ENCODE measurements around the gene ECI2.

ECI2 gene

DNA sequence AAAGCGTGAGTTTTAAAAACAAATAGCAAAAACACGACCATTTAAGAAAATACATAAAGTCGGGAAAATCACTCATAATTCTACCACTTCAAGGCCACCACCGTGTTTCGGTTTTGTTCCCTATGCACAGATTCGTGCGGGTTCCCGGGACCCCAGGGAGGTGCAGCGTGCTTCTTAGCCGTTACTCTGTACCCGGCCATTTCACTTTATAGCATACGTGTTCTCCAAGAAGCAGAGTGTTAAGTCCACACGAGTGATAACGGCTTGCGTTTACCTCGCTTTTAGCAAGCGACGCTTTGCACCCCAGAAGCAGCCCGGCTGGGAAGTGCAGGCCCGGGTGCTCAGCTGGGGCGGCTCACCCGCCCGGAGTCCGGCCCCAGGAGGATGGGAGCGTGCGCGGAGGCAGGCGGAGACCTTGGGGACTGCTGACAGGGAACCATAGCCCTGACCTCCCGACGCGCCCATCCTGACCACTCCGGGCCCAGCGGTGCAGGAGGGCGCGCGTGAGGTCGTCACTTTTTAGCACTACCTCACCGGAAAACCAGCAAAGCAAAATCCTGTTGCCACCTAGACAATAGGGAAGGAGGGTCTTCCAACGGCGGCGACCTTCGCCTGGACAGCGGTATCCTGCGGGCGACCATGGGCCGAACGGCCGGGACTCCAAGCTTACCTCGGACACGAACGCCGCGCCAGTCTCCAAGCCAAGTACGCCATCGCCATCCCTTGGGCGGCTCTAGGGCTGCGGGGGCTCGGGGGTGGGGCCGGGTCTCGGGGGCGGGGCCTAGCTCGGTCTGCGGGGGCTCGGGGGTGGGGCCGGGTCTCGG is at the start of gene ECI2:
ECI2 (minus strand) TSS at position 735 of the 824 bp plus-strand sequence; CDS start at position 720, 15 bp downstream.
- peak; percentile 54 for DNase-seq (ENCODE audit: low read depth)

- DNase-seq (ENCODE audit: low read depth): peak; percentile 50
Measured at GRCh38 chr6:4180652-4181255, 45.4 kb upstream of the ECI2 start.

GRCh38 chr6:4179960-4180651 is 44.7 kb upstream of the ECI2 start:
- no peak for DNase-seq (ENCODE audit: low read depth)

DNA sequence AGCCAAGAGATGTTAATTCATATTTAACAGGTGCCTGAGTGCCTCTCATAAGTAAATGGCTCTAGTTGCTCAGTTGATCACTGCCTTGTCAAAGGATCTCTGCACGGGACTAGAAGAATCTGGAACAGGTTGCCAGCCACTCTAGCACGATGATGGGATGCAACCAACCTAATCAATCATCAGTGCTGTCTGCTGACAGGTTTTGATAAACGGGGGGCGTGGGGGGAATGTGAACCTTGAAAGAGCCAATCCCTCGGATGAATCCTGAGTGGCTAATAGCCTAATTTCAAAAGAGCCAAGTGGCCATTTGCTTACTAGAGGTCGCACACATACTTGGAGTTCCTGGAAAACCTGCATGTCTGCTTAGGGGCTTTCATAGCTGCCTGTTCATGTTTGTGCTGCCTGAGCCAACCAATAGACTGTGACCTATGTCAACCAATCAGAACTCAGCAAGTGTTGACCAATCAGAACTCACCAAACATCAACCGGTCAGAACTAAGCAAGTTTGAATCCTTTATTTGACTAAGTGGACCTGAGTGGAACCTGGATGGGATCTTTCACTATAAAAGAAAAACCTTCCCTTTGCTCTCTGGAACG is 43.5 kb upstream of the ECI2 start:
- no peak for DNase-seq (ENCODE audit: low read depth)

DNA sequence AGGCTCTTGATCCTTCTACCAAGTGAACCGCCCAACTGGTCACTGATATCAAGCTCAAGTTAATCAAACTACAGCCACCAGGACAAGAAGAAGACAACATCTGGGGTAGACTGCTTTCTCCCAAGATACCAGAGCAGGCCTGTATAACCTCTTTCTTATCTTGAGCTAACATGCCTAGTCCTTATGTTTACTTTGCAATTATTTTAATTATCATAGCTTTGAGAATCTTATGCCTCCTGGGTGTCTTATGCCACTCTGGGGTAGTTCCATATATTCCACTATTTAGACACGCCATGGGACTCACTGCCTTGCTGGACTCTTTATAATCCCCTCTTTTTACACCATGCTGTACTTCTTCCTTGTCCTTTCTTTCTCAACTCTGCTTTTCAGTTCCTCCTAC is 41.5 kb upstream of the ECI2 start:
- DNase-seq (ENCODE audit: low read depth): no peak

- DNase-seq (ENCODE audit: low read depth): peak; percentile 69
Measured at GRCh38 chr6:4174042-4174441, 38.7 kb upstream of the ECI2 start.

DNA sequence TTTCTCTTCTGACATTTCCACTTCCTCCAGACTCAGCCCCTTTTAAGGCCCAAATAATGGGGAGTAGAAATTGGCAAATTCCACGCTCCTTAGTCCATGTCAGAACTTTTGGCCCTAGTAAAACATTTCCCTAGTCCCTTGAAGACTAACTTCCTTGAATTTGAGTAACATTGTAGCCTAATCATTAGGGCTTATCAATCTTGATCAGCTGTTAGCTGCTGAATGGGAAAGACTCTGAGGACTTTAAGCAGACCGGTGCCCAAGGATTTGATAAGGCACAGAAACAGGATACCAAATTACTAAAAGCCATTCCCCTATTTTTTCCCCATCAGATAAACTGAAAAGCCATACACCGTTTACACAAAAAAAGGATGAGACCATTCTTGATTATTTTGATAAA is 37.0 kb upstream of the ECI2 start:
- no peak for DNase-seq (ENCODE audit: low read depth)

DNA sequence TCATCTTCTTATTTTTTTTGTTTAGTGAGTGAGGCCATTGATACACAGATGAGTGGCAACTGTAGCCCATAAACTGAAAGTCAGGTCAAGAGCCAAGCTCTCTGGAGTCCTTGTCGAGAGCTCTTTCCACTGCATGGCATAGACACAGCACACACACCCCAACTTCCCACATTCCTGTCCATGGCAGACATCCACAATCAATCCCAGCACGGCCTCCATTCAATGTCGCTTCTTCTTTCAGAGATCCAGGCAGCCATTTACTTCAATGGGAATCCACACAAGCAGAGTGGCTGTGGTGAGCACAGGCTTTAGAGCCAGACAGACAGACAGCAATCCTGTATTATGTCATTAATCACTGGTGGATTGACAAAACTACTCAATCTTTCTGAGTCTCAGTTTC is 34.9 kb upstream of the ECI2 start:
- no peak for DNase-seq (ENCODE audit: low read depth)

DNA sequence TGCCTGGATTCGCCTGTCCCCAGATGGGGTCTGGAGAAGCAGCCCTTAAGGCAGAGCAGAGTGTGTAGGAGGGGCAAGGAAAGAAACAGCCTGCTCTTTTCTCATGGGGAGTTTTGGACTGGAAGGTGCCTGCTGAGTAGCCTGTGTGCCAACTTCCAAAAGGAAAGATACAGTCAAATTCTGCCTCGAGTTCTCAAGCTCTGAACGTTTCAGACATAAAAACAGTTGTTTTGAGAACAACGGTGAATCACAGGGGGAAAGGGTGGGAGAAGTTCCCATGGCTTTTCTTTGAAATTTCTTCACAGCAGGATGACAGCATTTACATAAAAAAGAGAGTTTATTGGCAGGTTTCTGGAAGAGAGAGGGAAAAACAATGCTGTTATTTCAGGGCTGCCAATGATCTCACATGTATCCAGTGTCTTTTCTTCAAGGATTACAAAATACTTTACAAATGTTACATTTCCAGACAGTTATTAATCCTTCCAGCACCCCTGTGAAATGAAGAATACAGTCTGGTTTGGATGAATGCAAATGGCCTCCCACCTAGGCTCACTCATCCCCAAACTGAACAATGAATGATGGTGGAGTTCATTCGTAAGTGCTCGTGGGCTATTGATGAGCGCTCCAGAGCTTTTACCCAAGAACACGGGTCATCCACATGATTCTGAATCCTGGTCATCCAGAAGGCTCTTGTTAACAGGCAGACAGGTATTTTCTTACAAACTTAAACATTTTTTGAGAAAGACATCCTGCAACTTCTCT is 33.8 kb upstream of the ECI2 start:
- DNase-seq (ENCODE audit: low read depth): peak; percentile 70

DNA sequence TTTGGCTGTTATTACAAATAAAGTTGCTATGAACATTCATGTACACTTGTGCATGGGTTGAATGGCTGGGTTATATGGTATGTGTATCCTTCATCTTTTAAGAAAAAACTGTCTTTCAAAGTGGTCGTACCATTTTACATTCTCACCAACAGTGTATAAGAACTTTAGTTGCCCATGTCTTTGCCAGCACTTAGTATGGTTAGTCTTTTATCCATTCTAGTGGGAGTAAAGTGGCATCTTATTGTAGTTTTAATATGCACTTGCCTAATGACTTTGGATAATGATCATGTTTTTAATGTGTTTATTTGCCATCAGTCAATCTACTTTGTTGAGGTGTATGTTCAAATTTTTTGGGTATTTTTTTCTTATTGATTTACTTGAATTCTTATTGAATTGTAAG is 32.5 kb upstream of the ECI2 start:
- DNase-seq (ENCODE audit: low read depth): no peak

DNA sequence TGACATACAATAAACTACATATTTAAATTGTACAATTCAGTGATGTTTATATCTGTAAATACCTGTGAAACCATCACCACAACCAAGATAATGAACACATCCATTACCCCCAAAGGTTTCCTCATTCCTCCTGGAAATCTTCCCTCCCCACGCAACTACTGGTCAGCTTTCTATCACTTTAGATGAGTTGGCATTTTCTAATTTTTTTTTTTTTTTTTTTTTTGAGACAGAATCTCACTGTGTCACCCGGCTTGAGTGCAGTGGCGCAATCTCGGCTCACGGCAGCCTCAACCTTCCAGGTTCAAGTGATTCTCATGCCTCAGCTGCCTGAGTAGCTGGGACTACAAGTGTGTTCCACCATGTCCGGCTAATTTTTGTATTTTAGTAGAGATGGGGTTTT is 31.7 kb upstream of the ECI2 start:
- no peak for DNase-seq (ENCODE audit: low read depth)

DNA sequence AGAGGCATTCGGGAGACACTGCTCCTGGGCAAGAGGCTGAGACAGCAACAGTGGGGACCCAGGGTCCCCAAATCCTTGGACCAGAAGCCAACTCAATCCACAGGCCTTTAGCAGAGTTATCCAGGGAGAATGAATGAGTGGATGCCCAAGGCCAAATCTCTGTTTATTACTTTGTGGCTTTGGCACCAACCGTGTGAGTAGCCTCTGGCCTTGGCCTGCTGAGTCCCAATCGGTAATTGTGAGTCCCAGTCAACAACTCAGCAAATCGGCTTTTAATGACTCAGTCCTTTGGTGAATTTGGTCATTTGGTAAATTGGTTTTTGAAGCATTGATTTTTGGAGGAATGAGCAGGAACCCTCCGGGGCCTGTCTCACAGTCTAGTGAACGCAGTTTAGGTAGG is 29.1 kb upstream of the ECI2 start:
- no peak for DNase-seq (ENCODE audit: low read depth)

GRCh38 chr6:4164117-4164442 is 28.7 kb upstream of the ECI2 start:
- no peak for DNase-seq (ENCODE audit: low read depth)

DNA sequence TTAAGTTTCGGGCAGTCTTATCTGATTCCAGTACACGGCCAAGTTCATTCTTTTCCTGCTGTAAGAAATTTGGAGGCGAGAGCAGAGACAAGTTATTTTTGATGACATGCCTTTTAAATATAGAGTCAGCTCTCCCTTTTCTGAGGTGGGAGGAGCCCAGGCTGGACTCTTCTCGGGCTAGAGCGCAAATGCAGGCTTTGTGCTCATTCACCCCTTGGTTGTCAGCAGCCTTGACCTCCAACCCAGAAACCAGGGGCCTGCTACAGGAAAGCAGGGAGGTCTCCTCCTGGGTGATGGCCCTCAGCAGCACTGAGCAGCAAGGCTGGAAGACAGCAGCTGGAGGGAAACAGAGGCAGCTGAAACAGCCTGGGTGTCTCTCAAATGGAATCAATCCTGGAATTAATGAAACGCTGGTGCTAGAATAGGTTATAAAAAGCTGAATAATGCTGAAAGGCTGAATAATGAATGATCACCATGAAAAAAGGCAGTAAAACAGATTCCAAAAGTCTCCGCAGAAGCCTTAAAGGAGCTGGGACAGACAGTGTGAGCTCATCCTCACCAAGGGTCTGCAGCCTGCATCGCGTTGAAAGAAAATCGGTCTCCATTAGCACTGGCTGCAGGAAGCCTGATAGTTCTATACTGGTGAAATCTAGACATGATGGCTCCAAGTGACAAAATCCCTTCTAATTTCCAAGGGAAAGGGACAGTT is 28.2 kb upstream of the ECI2 start:
- DNase-seq (ENCODE audit: low read depth): no peak

DNA sequence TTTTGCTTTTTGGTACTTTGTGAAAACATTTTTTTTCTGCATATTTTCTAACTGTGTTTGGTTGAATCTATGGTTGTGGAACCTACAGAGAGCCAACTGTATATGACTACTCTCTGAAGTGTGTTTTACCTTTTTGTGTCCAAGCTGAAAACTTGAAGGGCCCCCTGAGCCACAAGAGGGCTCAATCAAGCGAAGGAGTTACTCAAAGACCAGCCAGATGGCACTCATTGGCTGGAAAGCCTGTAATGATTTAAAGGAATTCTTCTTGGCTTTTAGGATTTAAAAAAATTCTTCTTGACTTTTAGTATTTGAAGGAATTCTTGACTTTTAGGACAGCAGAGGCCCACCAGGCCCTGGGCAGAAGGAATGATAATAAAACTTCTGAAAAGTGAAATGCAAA is 27.0 kb upstream of the ECI2 start:
- DNase-seq (ENCODE audit: low read depth): no peak

- DNase-seq (ENCODE audit: low read depth): no peak
Measured at GRCh38 chr6:4159491-4159890, 24.1 kb upstream of the ECI2 start.

DNA sequence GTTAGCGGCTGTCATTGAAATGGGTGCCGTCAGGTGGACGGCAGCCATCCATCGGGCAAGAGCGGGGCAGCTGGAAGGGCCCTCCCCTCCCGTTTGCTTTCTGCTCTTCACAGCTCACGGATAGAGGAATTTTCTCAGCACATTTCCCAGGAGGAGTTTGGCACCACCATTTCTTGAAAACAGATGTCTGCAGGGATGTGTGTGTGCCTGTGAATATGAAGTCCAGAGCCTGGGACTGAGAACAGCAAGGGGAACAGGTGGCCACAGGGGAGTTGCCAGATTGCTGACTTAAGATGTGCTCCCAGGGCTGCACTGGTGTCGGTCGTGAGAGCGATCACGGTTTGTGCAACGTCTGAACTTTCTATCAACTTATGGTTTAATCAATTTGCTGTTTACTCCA is 22.1 kb upstream of the ECI2 start:
- no peak for DNase-seq (ENCODE audit: low read depth)

DNA sequence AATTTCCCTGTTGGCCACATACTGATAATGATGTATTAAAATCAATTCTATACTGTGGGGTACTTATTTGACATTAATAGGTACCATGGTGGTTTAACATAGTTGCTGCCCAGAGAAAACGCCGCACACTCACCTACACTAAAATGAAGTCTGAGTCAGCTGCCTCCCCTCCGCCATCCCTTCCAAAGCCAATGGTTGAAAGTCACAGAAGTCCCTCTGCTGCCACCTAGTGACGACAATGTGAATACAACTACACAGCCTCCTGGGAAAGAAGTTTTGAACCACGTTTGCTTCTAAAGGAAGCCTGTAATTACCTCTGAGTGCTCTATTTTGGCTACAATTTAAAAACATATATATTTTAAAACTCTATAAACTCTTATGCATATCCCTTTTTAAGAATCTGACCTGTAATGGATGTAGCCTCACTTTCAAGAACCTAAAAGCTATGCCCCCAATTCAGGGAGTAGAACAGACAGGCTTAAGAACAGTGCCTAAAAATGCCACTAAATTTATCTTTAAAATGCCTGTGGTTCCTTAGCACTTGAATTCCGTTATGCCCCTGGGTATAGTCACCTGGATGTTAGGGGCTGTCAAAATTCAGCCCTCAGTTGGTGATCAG is 20.6 kb upstream of the ECI2 start:
- DNase-seq (ENCODE audit: low read depth): peak; percentile 69

GRCh38 chr6:4153514-4153985 is 18.2 kb upstream of the ECI2 start:
- no peak for DNase-seq (ENCODE audit: low read depth)

DNA sequence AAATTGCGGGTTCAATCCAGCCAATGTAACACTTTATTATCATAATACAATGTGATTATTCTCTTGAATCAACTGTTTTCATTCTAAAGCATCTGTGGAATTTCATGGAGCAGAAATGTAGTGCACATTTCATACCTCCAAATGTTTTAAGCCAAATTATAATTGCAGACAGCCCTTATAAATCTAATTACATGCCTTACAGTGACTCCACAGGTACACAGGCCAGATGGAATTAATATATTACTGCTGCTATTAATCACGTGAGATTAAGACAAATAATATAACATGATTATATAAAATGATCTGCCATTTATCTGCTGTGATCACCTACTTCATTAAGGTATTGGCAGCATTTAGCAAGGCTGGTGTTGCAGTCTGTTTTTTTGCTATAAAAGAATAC is 9.7 kb upstream of the ECI2 start:
- no peak for DNase-seq (ENCODE audit: low read depth)

DNA sequence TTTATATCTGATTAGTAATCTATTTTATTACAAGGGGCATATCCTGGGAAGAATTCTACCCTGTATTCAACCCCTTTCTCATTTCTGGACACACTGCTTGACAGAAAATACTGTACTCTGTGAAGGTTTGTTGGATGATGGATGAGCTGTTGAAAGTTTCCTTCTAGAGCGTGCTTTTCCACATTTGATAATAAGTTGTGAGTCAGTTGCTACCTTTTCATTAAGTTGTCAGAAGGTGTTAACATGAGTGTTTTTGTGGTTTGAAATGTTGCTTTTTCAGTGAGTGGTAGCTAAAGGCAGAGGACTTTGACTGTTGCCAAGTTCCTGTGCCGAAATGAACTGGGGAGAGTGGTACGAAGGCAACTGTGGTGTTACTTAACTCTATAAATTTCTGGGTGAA is 3.9 kb upstream of the ECI2 start:
- no peak for DNase-seq (ENCODE audit: low read depth)
